Posterior vena cava (tissue), 2 donors: ENCODE measurements around the gene BARX2. TPM values are rescaled to one million over a fixed set of nuclear protein-coding genes. Genes with fewer than 3 reads are reported as not detected.

ENCODE experiments used
- DNase-seq: peaks from one replicate; pipeline ENCODE4 v3.0.0-alpha.2; 2020; ENCODE audit warnings: low spot score
- intact Hi-C, 2 donors: fragments of 100-400 bp; cut with DNase I; formaldehyde crosslinking; loops; one replicate each; pipeline versions ENCODE4 v1.14.1 to v1.14.2; 2022 to 2023
- total RNA-seq, 2 donors: library from RNA; stranded (reverse); fragmentation: NEBNext Ultra II Directional; extraction: Animal tissue kit (Norgen Biotek cat#: 25700); gene quantifications; one replicate each; pipeline ENCODE4 v1.2.1, GENCODE V29; 2021
- donor health status: DM: yes; HTN: yes; CAD: no.
- donor health status: DM: yes; HTN: yes; CAD: no.

Gene BARX2
- total RNA-seq, 2 donors from 2014 or later, result not detected

DNA sequence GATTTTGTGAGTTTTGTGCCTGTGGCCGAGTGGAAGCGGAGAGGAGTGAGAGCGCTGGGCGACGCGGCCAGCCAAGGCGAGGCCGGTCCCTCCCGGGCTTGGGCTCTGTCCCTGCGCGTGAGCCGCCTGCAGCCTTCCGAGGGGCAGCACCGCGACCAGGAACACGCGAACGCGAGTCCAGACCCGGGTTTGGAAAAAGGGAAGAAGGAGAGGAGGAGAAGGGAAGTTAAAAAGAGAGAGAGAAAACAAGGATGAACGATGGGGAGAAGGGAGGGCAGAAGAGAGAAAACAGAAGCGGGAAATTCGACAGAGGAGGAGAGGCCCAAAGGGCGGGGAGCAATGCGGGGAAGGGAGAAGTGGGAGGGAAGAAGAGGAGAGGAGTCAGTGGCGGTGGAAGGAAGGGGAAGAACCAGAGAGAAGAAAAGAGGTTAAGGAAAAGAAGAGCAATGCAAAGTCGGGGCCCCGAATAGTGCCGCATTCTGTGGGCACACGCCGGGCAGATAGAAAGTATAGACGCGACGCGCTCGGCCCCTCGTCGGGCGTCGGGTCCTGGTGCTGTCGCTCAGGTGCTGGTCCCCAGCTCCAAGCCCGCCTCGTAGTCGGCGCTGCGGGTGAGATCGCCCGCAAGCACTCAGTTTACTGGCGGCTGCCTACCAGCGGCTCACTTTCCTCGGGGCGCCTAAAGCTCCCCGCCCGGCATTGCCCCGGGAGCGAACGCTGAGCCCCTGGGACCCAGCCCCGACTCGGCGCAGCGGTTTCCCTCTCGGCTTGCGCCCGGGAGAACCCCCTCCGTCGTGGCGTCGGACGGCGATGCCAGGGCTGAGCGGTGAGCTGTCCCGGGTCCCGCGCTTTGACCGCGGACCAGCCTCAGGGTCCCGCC lies 2.8 kb upstream of the BARX2 start:
- intact Hi-C loops, result no loop called here
- DNase-seq, result no peak

DNA sequence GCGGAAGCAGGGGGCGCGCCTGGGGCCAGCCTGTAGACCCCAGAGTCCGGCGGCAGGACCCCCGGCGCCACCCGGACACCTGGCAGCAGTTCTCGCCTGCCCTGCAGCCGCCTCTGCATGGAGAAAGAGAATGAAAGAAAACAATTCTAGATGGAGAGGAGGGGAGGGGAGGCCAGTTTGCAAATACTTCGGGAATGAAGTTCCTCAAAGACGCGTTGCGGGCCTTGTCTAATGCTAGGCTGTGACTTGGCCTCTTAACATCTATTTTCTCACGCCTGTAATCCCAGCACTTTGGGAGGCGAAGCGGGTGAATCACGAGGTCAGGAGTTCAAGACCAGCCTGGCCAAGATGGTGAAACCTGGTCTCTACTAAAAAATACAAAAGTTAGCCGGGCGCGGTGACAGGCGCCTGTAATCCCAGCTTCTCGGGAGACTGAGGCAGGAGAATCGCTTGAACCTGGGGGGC lies 2.1 kb upstream of the BARX2 start:
- intact Hi-C loops, result no loop called here
- peak; percentile 79 for DNase-seq

DNA sequence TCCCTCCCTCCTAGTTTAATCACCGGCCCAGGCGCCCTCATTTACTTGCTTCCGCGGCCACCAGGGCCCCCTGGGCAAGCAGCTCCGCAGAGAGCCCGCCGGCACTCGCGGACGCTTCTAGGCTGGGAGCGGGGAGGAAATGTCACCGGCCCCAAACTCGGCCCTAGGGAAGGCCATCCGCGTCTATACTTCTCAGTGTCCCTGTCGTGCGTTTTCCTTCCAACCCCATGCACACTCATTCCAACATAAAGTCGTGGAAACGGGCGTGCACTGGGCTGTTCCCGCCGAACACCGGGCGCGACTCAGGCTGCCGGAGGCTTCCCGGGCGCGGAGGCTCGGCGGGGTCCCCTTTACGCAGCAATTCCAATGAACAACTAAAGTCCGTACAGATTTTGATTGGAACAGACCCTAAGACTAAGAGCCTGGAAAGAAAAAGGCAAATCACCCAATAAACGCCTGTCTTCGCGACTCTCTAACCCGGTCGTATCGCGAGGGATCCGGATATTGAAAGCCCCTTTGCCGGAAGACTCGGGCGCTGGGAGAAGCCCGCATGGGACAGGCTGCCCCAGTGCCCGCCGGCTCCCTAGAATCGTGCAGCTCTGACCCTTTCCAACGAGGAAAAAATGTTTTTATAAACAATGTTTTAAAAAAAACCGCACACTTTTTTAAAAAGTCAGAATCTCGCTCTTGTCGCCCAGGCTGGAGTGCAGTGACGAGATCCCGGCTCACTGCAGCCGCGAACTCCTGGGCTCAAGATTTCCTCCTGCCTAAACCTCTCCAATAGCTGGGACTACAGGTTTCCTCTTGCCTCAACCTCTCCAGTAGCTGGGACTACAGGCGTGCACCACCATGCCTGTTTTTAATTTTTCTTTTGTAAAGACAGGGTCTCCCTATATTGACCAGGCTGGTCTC lies 1.3 kb upstream of the BARX2 start:
- no peak for DNase-seq
- intact Hi-C loops, result no loop called here

DNA sequence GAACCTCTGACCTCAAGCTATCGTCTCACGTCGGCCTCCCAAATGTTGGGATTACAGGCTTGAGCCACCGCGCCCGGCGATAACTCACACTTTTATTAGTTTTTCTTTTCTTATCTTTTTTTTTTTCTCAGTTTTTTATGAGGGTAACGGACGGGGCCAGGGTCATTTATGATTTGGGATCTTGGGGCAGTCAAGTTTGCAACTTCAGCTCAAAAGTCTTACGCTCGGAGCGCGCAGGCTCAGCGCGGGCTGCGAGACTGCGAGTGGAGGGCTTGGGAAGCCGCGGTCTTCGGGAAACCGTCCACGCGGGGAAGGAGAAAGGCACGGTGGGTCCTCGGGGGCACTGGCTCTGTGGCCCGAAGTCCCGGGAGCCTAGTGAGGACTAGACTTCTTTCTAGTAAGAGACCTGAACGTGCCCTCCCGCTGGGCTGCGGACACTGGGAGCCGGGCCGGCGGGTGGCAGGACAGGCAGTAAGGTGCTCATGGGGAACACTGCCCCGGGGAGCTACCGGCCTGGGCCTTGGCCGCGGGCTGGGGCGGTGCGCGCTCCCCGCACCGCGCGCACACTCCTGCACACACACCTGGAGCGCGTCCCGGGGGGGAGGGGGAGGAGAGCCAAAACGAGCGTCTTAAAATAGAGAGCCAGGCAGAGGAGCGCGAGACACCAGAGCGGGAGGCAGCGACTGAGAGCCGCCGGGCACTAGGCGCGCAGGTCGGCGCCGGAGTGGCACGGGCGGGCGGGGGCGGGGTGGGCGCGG lies 476 bp upstream of the BARX2 start:
- intact Hi-C loops, result no loop called here
- DNase-seq, result no peak

DNA sequence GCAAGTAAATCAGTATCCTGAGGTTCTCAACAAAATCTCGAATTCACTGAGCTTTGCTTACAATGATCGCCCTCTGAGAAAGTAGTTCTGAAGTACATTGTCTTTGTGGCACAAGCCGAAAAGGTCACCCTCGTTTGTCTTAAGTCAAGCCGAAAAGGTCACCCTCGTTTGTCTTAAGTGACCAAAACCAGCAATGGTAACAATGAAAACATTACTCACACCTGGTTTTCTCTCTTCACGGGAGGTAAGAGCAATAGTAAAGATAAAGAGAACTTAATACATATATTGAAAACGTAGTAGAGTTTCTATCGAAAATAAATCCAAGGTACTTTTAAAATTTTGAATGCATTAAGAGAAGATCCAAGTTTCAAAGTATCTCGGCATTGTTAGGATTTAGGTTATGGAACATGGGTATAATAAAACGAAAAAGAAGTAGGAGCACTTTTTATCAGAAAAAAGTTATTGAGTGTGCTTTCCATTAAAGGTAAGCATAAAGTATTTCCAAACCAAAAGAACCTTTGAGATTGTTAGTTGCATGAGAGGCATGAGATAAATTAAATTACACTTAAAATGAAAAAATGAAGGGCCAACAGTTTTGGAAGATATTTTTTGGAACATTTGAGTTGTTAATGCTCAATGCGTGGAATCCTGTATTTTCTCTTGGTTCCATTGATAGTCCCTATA lies 1.2 kb downstream of the BARX2 start:
- no peak for DNase-seq
- intact Hi-C loops, result no loop called here

DNA sequence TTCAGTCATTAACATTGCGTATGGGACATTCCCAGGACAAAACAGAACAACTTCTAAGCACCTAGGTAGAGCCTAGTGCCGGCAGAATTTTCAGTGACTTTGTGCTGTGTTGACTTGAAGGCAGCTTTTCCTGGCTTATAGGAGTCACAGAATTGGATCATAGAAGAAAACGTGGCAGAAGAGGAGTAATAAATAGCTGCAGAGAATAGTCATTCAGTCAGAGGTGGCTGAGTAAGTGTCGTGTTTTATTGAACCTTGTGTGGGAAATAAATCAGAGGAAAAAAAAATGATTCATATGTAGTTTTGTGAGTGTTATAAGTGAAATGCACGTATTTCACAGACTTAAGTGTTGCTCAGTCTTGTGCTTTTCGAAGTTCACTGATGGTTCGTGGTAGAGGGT lies 2.1 kb downstream of the BARX2 start:
- DNase-seq, result no peak
- intact Hi-C loops, result no loop called here

DNA sequence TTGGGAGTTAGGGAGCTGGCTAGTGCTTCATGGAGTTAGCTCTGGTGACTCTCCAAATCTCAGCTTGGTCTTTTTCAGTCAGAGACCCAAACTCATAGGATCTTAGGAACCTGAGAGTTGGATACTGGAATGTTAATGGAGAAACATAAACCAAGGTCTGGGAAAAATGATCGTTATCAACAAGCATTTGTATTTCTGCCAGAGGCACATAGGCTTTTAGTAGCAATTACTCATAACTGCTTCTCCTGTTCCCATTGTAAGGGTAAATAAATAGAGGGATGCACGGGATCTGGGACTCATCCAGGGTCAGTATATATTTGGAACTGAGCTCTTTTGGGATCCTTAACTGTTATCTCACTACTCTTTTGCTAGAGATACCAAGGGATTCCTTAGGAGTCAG lies 4.8 kb downstream of the BARX2 start:
- intact Hi-C loops, result no loop called here
- no peak for DNase-seq

DNA sequence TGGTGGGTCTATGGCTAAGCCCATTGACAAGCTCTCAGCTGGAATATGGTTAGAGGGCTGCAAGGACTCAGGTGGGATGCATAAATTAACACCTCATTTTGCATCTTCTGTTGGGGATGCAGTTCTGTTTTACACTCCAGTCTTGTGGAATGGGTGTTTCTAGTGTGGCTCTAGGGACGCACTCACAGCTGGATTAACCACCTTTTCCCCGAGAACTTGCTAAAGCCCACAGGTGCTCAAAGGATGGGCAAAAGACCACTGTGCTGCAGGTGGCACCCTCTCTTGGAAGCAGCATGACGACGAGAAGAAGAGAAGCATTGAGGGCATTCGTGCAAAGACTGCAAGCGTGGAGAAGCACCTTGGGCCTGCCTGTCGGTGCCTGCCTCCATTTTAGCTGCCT lies 6.9 kb downstream of the BARX2 start:
- intact Hi-C loops, result no loop called here
- no peak for DNase-seq

DNA sequence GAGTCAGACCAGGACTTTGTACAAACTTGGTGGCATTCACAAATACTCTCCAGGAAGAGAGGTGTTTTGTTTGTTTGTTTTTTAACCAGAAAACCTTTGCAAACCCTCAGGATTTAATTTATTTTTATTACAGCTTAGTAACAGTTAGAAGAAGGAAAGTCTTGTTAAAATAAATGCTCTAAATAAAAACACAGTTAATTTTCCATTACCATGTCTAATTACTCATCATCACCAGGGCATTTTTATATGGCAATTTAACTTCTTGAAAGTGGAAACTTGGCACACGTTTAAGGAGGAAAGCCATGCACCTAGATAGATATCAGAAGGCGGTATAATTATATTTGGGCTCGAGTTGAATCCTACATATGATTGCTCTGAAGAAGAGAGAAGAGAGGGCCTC lies 7.4 kb downstream of the BARX2 start:
- DNase-seq, result no peak
- intact Hi-C loops, result no loop called here

DNA sequence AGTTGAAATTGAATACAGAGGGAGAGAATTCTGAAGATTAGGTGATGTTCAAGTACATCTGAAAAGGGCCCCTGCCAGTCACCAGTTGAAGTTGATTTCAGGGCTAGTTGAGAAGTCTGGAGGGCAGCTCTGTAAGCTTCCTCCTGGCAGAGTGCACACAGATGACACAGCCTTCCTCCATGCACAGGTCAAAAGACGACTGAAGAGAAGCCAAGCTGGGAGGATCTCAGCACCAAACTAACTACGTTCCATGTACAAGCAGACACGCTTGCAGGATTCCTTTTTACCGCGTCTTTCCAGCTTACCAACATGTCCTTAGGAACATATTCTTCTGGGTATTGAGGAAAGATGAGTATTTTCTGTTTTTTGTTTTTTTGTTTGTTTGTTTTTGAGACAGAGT lies 7.9 kb downstream of the BARX2 start:
- no peak for DNase-seq
- intact Hi-C loops, result no loop called here

DNA sequence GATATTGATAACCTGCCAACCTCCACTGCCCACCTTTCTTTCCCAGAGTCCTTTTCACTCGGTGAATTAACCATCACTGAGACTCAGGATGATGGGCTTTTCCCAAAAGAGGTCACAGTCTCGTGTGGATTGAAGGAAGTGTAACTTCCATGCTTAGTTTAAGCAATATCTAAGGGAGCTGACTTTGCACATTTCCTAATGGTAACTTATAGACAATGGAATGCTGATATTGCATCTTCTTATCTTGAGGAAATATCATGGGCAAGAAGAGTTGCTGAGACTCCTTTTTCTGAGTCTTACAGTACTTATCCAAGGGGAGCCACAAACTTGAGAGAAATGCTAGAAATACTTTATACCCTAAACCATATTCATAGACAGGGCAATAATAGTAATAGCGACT lies 8.8 kb downstream of the BARX2 start:
- no peak for DNase-seq
- intact Hi-C loops, result no loop called here

DNA sequence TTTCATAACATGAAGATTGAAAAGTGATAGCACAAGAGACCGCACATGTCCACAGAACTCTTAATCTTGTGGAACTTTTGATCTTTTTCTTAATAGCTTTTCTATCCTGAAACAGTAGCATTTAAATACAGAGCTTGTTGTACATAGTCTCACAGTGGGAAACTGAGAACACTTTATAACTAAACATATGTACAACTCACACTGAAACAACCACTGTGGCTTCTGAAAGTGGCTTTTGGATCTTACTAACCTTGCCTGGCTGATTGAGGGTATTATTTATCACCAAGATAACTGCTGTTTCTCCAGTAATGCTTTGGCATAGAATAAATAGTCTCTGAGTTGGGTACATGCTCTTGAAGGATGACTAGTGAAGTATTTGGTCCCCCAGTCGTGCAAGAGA lies 10.2 kb downstream of the BARX2 start:
- DNase-seq, result no peak
- intact Hi-C loops, result no loop called here

DNA sequence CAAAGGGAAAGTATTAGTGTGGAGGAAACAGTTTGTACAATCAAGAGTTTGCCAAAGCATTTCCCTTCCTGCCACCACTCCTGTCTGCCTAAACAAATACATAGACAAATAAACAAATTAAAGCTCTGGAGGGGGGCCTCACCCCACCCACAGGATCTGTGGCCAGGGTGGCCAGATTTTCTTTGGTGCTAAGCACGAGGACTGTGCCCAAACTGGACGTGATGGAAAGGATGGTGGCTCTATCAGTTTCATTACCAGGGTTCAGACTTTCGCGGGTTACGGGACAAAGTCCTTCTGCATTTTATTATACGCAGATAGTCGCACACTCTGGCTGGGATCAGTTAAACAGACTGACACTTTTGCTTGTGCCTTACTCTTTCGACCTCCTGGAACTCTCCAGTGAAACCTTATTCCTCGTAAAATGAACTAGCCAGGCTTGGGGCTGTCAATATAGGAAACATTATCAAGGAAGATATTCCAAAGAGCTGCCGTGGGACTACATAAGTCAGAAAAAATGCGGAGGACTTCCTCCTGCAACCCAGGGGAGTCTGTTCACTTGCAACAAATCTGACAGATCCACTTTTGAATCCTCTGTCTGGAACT lies 11.2 kb downstream of the BARX2 start:
- no peak for DNase-seq
- intact Hi-C loops, result no loop called here

DNA sequence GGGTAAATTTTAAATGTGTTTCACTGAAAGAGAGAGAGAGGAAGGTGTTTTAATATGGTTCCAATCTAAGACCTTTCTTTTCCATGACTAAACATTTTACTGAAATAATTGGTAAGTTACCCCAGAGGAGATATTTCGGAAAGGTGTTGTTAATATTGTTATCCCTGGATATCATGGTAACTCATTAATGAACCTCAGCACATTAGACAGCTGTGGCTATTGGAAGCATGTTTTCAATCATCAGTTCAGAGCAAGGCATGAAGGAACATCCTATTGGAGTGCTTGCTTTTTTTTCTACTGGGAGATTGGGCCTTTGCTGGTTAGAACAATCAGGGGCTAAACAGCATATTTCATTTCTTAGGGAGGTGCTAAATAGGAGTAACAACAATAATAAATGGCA lies 11.8 kb downstream of the BARX2 start:
- intact Hi-C loops, result no loop called here

DNA sequence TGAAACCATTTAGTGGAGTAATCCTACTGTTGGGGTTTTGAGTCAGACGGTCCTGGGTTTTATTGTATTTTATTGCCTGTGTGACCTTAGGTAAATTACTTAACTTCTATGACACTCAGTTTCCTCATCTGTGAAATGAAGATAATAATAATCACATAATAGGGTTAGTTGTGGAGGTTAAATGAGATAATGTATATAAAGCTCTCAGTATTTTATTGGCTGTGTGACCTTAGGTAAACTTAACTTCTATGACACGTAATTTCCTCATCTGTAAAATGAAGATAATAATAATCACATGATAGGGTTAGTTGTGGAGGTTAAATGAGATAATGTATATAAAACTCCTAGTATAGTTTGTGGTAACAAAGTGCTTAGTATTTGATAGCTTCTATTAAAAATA lies 13.2 kb downstream of the BARX2 start:
- intact Hi-C loops, result no loop called here

More for the DNA sequence above, 11.8 kb downstream of the BARX2 start:
- DNase-seq, result no peak

DNA sequence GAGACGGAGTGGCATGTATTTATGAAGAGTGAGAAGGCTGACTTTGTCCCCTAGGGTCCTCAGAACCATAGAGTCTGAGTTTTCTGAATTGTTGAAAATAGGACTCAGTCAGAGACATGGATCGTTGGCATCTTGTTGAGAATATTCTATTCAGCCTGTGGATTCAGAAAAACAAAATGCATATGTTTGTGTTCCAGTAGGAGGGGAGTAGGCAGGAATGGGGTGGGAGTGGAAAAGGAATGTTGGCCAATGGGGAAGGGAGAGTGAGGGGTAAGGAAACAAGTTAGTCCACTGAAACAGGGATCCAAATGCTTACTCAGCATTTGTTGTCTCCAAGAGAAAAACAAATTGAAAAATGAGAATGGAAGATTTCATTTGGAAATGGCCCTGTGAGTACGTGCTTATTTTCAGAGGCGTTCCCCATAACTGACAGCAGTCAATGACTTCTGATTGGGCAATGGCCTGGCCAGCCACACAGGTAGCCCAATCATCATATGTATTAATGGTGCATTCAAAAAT lies 14.7 kb downstream of the BARX2 start:
- intact Hi-C loops, result no loop called here
- no peak for DNase-seq

More for the DNA sequence above, 13.2 kb downstream of the BARX2 start:
- no peak for DNase-seq

DNA sequence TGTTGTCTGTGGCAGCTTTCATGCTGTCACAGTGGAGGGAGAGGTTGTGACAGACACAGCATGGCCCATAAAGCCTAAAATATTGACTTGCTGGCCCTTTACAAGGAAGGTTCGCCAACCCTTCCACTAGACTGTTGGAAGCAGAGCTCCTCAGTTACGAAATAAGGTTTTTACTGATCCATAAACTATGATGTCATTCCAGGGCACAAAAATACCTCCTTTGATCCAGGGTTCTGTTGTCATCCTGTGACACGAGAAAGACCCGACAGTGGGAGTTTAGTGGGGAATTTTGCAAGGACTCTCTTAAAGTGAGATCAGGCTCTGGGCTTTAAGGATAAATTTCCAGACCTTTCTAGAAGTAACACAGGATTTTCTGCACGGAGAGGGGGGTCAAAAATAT lies 15.7 kb downstream of the BARX2 start:
- no peak for DNase-seq
- intact Hi-C loops, result no loop called here

DNA sequence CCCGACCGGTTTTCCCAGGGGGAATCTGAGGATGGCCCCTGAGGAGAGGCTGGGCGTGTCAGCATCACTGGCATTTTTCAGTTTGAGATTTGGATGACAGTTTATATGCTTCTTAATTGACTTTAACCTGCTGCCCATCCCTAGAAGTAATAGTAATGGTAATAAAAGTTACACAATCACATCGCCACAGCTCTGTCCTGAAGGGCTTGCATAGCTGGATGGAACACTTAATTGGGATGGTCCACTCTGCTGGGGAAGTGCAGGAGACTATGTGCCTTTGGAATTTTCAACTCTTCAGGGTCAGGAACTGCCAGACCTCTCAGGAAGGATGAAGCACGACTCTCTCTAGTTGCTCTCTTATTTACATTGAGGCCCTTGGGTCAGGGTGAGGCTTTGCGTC lies 16.2 kb downstream of the BARX2 start:
- no peak for DNase-seq
- intact Hi-C loops, result no loop called here

DNA sequence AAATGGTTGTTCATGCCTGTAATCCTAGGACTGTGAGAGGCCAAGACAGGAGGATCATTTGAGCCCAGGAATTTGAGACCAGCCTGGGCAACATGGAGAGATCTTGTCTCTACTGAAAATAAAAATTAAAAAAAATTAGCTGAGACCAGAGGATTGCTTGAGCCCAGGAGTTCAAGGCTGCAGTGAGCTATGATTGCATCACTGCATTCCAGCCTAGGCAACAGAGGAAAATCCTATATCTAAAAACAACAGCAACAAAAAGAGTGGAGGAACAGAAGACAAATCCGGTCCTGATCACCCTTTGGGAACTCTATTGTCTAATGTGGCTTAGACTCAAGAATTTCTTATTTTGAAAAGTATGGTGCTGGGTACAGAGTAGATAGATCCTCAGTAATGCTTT lies 17.3 kb downstream of the BARX2 start:
- no peak for DNase-seq
- intact Hi-C loops, result no loop called here
